Stimulated activated CD4-positive, alpha-beta T cell treated with anti-CD3 and anti-CD28 coated beads, Interleukin-12 subunit alpha, Interleukin-12 subunit beta, amount 100 ng/mL, for 4 hours (primary cell): ENCODE measurements around the gene CFD.
A peak's percentile ranks its signal among the peaks of the same experiment; 100 is the strongest.
"Not testable (repeated sequence)": the region's sequence is repeated elsewhere in the genome, so short reads cannot be mapped to it uniquely, and the experiment has no call there.

ENCODE experiments used
- DNase-seq: peaks from one replicate; pipeline ENCODE4 v3.0.0-alpha.2; 2020

CFD gene

GRCh38 chr19:853014-853585 is 6.4 kb upstream of the CFD start:
- no peak for DNase-seq

DNA sequence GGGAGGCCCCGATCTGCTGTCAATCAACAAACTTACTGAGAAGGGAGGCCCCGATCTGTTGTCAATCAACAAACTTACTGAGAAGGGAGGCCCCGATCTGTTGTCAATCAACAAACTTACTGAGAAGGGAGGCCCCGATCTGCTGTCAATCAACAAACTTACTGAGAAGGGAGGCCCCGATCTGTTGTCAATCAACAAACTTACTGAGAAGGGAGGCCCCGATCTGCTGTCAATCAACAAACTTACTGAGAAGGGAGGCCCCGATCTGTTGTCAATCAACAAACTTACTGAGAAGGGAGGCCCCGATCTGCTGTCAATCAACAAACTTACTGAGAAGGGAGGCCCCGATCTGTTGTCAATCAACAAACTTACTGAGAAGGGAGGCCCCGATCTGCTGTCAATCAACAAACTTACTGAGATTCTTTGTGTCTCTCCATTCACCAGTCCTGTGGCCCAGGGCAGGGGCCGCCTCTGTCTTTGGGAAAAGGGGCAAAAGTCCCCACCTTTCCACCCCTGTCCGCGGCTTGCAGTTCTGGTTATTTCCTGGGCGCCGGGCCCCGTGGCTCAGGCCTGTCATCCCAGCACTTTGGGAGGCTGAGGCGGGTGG is 5.7 kb upstream of the CFD start:
- DNase-seq: not testable (repeated sequence)

- no peak for DNase-seq
Observed at GRCh38 chr19:854549-854948, 4.9 kb upstream of the CFD start.

DNA sequence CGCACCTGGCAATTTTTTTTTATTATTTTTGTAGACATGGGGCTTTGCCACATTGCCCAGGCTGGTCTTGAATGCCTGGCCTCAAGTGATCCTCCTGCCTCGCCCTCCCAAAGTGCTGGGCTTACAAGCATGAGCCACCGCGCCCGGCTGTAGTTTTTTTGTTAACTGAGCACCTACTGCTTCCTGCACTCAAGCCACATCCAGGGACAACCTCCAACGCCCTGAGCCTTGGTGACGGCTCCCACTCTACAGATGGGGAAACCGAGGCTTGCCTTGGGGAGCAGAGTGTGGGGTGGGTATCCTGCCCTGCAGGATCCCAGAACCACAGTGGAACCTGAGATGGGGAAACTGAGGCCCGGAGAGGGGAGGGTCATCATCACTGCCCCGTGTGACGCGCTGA is 4.3 kb upstream of the CFD start:
- no peak for DNase-seq

DNA sequence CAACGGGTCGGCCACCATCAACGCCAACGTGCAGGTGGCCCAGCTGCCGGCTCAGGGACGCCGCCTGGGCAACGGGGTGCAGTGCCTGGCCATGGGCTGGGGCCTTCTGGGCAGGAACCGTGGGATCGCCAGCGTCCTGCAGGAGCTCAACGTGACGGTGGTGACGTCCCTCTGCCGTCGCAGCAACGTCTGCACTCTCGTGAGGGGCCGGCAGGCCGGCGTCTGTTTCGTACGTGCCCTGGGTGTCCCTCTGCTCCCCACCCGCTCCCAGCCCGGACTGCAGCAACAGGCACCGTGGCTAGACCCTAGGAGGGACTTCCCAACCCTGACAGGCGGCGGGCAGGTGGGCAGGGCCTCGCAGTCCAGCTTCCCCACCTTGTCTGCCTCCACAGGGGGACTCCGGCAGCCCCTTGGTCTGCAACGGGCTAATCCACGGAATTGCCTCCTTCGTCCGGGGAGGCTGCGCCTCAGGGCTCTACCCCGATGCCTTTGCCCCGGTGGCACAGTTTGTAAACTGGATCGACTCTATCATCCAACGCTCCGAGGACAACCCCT is 3.8 kb upstream of the CFD start:
- DNase-seq: no peak

DNA sequence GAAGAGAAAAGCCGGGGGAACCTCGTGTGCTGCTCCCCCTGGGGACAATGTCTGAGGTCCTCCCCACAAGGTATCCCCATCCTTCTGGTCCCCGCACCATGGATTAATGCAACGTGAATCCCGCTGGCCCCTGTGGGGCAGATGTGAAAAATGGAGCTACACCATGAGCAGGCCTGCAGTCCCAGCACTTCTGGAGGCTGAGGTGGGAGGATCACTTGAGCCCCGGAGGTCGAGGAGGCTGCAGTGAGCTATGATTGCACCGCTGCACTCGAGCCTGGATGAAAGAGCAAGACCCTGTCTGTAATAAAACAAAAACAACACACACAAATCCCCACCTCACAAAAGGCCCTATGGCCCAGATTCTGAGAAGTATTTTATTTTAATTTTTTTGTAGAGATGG is 1.2 kb upstream of the CFD start:
- no peak for DNase-seq

- no peak for DNase-seq
Observed at GRCh38 chr19:861141-861755, 1.8 kb downstream of the CFD start.

GRCh38 chr19:861756-862580 is 2.5 kb downstream of the CFD start:
- DNase-seq: peak; percentile 65

DNA sequence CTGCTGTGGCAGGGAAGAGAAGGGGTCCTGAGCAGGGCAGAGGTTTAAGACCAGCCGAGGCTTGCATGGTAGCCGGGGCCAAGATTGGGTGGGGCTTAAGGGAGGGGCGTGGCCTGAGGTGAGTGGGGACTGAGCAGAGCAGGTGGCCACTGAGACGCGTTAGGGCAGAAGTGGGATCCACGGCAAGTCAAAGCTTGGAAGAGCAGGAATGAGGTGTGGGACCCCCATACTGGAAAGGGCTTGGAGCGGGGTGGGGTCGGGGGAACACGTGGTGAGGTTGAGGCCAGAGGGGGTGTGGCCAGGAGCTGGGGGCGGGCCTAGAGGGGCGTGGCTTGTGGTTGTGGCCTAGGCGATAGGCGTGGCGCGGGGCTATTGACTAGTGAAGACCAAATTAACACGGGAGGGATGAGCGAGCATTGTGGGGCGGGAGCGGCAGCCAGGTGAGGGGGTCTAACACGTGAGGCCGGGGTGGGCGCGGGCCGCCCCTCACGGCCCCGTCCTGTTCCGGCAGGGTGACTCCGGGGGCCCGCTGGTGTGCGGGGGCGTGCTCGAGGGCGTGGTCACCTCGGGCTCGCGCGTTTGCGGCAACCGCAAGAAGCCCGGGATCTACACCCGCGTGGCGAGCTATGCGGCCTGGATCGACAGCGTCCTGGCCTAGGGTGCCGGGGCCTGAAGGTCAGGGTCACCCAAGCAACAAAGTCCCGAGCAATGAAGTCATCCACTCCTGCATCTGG is 3.3 kb downstream of the CFD start:
- DNase-seq: peak; percentile 69

GRCh38 chr19:863315-863620 is 3.8 kb downstream of the CFD start:
- DNase-seq: no peak

DNA sequence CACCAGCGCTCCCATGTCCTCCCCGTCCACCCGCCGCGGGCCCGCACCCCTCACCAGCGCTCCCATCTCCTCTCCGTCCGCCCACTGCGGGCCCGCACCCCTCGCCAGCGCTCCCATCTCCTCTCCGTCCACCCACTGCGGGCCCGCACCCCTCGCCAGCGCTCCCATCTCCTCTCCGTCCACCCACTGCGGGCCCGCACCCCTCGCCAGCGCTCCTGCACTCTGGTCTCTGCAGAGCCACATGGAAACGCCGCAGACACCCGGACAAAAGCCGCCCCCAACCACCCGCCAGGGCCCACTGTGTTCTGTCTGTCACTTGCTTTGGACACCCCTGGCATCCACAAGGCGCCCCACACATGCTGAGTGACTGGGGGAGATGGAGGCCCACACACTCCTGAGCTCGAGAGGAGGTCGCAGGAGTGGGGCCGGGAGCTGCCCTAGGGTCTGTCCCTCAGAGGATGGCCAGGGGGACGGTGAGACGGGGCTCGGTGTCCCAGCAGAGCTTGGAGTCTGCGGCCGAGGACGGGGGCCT is 7.4 kb downstream of the CFD start:
- no peak for DNase-seq

DNA sequence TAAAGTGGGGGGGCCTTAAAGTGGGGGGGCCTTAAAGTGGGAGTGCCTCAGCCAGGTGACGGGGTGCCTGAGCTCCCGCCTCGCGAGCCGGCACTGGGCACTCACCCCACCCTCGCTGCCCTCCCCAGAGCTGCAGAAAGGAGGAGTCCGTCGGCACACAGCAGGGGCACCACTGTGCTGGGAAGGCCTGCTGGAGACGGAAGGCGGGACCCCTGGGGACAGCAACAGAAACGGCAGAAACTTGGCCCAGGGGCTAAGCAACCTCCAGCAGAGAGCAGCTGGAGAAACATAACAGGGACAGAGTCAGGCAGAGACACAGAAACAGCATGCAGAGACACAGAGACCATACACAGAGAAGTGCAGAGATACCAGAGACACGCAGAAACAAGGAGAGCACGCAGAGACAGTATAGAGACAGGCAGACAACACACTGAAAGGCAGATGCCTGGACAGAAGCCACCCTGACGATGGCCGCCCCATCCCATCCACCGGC is 7.9 kb downstream of the CFD start:
- no peak for DNase-seq

- DNase-seq: no peak
Observed at GRCh38 chr19:867855-868457, 8.5 kb downstream of the CFD start.

DNA sequence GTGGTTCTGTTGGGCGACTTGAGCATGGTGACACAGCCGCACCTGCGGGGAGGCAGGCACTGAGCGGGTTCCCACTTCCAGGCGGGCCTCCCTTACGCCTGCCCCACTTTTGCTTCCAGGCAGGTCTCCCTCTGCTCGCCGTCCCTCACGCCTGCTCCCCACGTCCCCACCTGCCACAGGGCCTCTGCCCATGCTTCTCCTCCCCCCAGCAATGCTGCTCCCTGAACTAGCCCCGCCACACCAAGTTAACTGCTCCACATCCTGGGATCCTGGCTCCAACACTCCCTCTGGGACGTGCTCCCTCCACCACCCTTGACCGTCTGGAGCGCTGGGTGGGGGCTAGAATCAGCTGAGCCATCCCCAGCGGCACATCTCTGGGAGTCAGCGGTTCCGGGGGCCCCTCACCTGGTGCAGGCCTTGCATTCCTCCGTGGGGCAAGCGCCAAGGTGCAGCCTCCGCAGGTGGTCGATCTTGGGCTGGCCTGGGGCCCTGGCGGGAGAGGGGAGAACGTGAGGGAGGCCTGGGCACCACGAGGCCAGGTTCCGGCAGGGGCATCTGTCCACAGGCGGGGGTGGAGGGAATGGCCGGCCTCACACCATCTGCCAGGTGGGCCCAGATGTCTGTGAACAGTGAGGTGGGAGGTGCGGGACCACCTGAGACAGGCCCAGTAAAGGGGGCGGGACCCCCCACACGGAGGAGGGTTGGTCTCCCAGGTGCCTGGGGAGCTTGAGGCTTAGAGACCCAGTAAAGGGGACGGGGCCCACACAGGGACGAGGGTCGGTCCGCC is 9.2 kb downstream of the CFD start:
- DNase-seq: no peak

DNA sequence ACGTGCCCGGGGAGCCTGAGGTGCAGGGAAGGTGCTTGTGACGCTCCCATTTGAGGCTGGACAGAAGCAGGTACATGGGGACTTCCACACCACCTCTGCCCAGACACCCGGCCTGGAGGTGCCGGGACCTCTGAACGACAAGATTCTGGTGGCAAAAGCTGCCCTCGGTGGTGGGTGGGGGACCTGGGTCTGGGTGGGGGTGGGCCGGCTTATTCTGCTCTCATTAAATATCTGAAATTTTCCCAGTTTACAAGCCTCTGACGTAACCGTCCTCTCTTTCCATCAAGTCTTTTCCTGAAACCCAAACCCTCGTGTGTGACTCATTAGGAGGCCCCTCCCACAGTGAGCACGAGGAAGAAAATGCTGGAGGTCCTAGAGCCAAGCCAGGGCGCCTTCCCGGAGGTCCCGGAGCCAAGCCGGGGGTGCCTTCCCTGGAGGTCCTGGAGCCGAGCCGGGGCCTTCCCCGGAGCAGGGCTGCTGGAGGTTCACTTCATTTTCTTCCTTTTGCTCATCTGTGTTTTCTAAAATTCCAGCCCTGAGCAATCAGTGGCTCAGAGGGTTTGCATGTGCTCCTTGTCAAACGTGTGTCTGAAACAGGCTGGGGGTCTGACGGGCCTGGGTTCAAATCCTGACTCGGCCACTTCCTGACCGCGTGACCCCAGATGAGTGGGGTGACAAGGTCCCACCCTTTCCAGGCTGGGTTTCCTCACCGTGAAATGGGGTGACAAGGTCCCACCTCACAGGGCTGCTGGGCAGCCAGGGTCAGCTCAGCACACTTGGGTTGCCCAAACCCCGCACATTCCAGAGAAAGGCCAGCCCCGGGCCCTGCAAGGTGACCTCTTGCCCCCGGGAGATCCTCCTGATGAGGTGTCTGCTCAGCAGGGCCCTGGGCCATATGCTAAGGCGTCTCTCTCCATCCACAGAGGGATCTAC is 10.0 kb downstream of the CFD start:
- no peak for DNase-seq

GRCh38 chr19:870314-870713 is 10.8 kb downstream of the CFD start:
- DNase-seq: no peak

DNA sequence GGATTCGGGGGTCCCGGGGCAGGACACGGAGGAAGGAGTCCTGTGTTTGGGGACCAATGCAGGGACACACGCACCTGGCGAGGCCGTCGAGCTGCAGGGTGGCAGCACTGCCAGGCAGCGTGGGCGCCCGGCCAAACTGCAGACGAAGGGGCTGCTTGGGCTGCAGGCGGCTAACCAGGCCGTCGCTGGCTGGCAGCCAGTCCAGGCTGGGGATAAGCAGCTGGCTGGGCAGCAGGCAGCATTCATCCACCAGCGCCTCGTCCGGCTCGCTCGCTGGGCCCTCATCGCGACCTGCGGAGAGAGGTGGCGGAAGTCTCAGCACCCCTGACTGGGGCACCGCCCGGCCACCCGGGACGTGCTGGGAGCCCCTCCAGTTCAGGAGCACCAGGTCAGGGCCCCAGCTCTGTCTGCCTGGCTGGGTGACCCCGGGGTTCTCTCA is 11.5 kb downstream of the CFD start:
- DNase-seq: no peak

DNA sequence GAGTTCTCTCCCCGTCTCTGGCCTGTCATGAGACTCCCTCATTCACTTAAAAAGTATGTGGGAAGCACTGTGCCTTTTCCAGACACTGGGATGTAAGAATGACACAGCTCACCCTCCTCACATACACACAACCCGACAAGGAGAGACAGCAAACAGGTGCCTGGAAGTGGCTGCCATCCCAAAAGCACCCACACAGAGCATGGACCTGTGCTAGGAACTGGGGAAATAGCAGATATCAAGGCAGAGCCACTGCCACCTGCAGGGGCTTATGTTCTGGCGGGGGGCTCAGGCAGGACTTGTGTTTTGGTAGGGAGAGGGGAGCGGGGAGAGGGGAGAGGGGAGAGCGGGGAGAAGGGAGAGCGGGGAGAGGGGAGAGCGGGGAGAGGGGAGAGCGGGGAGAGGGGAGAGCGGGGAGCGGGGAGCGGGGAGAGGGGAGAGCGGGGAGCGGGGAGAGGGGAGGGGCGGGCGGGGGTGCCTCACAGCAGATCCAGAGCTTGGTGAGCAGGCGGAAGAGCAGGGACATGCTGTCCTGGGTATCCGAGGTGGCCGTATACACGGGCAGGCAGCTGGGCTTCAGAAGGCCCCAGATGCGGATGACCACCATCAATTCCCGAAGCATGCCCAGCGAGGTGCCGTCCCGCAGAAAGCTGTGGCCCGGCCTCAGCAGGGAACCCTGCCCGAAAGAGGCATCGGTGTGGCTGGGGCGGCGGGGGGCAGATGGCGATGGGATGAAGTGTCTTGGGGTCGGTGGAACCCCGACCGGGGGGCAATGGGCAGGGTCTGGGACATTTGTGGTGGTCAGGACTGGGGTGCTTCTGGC is 12.2 kb downstream of the CFD start:
- DNase-seq: no peak

DNA sequence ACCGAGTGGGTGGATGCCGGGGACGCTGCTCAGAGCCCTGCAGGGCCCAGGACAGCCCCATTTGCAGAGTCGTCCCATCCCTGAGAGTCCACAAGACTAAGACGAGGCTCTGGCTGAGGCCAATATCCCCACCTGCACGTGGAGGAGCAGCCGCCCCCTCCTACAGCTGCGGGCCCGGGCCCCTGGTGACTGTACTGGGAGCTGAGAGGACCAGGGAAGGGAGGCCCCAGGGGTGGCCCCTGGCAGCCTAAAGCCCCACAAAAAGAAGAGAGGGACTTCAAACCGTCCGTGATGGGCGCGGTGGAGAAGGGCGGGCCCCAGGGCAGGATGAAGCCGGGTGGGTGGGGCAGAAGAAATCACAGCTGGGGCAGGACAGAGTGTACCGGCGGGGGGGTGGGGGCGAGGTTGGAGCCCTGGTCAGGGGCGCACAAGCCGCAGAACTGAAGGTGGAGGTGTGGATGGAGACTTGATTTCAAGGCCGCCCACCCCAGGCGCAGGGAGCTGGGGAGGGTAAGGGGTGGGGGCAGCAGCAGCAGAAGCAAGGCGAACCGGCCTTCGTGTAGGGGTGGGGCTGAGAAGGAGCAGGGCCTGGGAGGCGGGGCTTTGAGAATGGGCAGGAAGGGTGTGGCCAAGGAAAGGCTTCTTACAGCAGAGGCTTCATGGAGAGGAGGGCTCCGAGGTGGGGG is 12.9 kb downstream of the CFD start:
- peak; percentile 65 for DNase-seq
